ENCODE results near the gene SPIB. TPM values are rescaled to one million over a fixed set of nuclear protein-coding genes. Genes with fewer than 3 reads are reported as not detected.
"Not testable (repeated sequence)": the region's sequence is repeated elsewhere in the genome, so short reads cannot be mapped to it uniquely, and the experiment has no call there.

SPIB gene
- total and polyA plus RNA-seq, 3 experiments from 2014 or later: 0.52 to 2.2 (median 1.00) TPM

DNA sequence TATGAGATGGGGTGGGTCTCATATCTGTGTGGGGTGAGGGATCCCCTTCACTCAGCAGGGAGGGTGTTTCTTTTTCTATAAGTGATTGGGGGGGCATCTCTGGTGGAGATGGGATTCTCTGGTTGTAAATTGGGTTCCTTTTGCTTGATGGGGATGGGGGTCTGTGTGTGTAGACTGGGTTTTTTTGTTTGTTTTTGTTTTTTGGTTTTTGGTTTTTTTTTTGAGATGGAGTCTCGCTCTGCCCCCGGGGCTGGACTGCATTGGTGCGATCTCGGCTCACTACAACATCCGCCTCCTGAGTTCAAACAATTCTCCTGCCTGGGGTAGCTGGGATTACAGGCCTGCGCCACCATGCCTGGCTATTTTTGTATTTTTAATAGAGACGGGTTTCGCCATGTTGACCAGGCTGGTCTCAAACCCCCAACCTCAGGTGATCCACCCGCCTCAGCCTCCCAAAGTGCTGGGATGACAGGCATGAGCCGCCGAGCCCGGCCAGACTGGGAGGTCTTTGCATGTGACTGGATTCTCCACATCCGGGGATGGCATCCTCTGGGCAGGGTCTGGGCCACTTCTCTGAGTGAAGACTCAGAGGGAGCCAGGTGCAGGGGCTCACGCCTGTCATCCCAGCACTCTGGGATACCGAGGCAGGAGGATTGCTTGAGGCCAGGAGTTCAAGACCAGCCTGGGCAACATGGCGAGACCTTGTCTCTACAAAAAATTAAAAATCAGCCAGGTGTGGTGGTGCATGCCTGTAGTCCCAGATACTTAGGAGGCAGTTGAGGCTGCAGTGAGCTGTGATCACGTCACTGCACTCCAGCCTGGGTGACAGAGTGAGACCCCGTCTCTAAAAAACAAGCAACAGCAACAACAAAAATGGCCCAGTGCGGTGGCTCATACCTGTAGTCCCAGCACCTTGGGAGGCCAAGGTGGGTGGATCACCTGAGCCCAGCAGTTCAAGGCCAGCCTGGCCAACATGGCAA lies 14.8 kb downstream of the SPIB start:
- no peak overlapping the region for H3K27ac ChIP-seq (ENCODE audit: low read depth, low read length)
- no peak for DNase-seq
- peaks cover 0 to 3% (median 0%) of the 10 kb centered on the region in 5 donors for H3K9me3 Mint-ChIP-seq
- POLR2A ChIA-PET: no interaction called here
- peaks cover 19 to 42% of the 10 kb centered on the region in 2 donors for H3K27me3 Mint-ChIP-seq
- no peak overlapping the region for H3K4me3 ChIP-seq (ENCODE audit: low read length)
- H3K27me3 ChIP-seq (ENCODE audit: insufficient read depth, low read length, poor library complexity, severe bottlenecking): peaks cover 4% of the 10 kb centered on the region
- CTCF ChIA-PET: no interaction called here
- H3K9me3 ChIP-seq (ENCODE audit: low read length): no peaks in the 10 kb centered on the region
- H3K36me3 Mint-ChIP-seq: peaks cover 0 to 4% (median 0%) of the 10 kb centered on the region in 3 donors
- H3K4me1 ChIP-seq (ENCODE audit: insufficient read depth, low read length): peaks cover 9% of the 10 kb centered on the region
- H3K36me3 ChIP-seq (ENCODE audit: insufficient read depth, low read length): no peaks in the 10 kb centered on the region
- H3K27ac Mint-ChIP-seq: peak overlapping the region in 2 of 8 donors; percentile 63 to 78
- peaks cover 11 to 15% (median 12%) of the 10 kb centered on the region in 3 donors for H3K4me1 Mint-ChIP-seq
- H3K4me3 Mint-ChIP-seq: peak overlapping the region; percentile 64 to 91 (median 71)

DNA sequence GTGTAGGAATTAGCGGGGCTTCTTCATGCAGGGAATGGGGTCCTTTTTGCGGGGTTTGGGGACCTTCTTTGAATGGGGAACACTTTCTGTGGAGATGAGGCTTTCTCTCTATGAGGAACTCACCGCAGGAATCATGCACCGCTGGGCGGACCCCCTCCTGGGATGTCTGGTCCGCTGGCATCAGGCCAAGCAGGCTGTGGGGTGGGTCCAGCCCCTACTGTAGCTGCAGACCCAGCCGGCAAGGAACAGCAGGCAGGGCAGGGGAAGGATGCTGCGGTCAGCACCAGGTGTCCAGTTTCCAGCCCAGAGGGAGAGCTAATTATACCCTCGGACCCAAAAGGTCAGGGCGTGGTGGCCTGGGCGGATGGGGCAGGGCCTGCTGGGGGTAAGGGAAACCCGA lies 15.8 kb downstream of the SPIB start:
- ChIA-PET POLR2A (no interaction called here), CTCF (no interaction called here)
- H3K27me3 ChIP-seq (ENCODE audit: insufficient read depth, low read length, poor library complexity, severe bottlenecking): peaks cover 4% of the 10 kb centered on the region
- H3K9me3 Mint-ChIP-seq: peaks cover 0 to 3% (median 0%) of the 10 kb centered on the region in 5 donors
- no peak overlapping the region for H3K4me3 ChIP-seq (ENCODE audit: low read length)
- peaks cover 0 to 4% (median 0%) of the 10 kb centered on the region in 3 donors for H3K36me3 Mint-ChIP-seq
- H3K36me3 ChIP-seq (ENCODE audit: insufficient read depth, low read length): no peaks in the 10 kb centered on the region
- no peak for DNase-seq
- no peaks in the 10 kb centered on the region for H3K9me3 ChIP-seq (ENCODE audit: low read length)
- H3K27me3 Mint-ChIP-seq: peaks cover 16 to 40% of the 10 kb centered on the region in 2 donors
- peaks cover 9 to 11% (median 11%) of the 10 kb centered on the region in 3 donors for H3K4me1 Mint-ChIP-seq
- H3K4me1 ChIP-seq (ENCODE audit: insufficient read depth, low read length): peaks cover 9% of the 10 kb centered on the region
- no peak overlapping the region for H3K4me3 Mint-ChIP-seq
- H3K27ac ChIP-seq (ENCODE audit: low read depth, low read length): no peak overlapping the region
- H3K27ac Mint-ChIP-seq: no peak overlapping the region

DNA sequence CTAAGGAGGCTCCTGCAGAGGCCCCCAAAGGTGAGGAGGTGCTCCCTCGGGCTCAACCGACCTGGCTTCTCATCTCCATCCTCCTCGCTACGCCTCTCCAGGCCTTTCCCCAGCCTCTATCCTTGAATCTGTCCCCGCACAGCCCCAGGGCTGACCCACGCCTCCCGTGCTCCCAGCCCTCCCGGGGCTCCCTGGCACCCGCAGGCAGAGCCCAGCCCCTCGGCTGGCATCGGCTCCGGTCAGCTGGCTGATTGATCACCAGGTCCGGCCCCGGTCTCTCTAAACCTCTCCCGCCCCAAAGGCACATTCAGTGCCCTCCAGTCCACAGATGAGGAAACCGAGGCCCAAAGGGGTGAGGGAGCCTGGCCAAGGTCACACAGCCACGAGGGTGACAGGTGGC lies 16.5 kb downstream of the SPIB start:
- no peak for DNase-seq
- peaks cover 0 to 4% (median 0%) of the 10 kb centered on the region in 3 donors for H3K36me3 Mint-ChIP-seq
- no peak overlapping the region for H3K27ac Mint-ChIP-seq
- Histone ChIP-seq H3K9me3 (ENCODE audit: low read length) (no peaks in the 10 kb centered on the region), H3K4me3 (ENCODE audit: low read length) (no peak overlapping the region), H3K27me3 (ENCODE audit: insufficient read depth, low read length, poor library complexity, severe bottlenecking) (peaks cover 4% of the 10 kb centered on the region), H3K27ac (ENCODE audit: low read depth, low read length) (no peak overlapping the region), H3K4me1 (ENCODE audit: insufficient read depth, low read length) (peaks cover 9% of the 10 kb centered on the region), H3K36me3 (ENCODE audit: insufficient read depth, low read length) (no peaks in the 10 kb centered on the region)
- peaks cover 9 to 11% (median 11%) of the 10 kb centered on the region in 3 donors for H3K4me1 Mint-ChIP-seq
- H3K9me3 Mint-ChIP-seq: peaks cover 0 to 3% (median 0%) of the 10 kb centered on the region in 5 donors
- H3K4me3 Mint-ChIP-seq: no peak overlapping the region
- ChIA-PET POLR2A (no interaction called here), CTCF (no interaction called here)
- peaks cover 14 to 39% of the 10 kb centered on the region in 2 donors for H3K27me3 Mint-ChIP-seq

DNA sequence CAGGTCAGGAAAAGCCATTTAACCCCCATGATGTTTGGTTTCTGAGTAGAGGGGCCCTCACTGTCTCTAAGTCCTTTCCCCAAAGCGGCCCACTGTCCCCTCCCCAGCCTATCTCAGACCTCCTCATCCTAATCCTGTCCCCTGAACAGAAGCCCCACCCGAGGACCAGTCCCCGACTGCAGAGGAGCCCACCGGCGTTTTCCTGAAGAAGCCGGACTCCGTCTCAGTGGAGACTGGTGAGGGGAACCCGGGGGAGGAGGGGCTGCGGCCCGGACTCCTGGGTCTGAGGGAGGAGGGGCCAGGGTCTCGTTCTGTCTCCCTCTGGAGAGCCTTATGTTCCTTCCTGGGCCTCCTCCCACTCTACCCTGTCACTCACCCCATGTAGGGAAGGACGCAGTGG lies 16.9 kb downstream of the SPIB start:
- Mint-ChIP-seq H3K27me3 (peaks cover 10 to 38% of the 10 kb centered on the region in 2 donors), H3K9me3 (peaks cover 0 to 3% (median 0%) of the 10 kb centered on the region in 5 donors), H3K27ac (no peak overlapping the region), H3K4me1 (peaks cover 9 to 11% (median 11%) of the 10 kb centered on the region in 3 donors), H3K4me3 (no peak overlapping the region), H3K36me3 (peaks cover 0 to 4% (median 0%) of the 10 kb centered on the region in 3 donors)
- Histone ChIP-seq H3K27ac (ENCODE audit: low read depth, low read length) (no peak overlapping the region), H3K9me3 (ENCODE audit: low read length) (no peaks in the 10 kb centered on the region), H3K27me3 (ENCODE audit: insufficient read depth, low read length, poor library complexity, severe bottlenecking) (peaks cover 4% of the 10 kb centered on the region), H3K36me3 (ENCODE audit: insufficient read depth, low read length) (no peaks in the 10 kb centered on the region), H3K4me1 (ENCODE audit: insufficient read depth, low read length) (peaks cover 9% of the 10 kb centered on the region), H3K4me3 (ENCODE audit: low read length) (no peak overlapping the region)
- CTCF ChIA-PET: no interaction called here
- POLR2A ChIA-PET: no interaction called here
- no peak for DNase-seq

DNA sequence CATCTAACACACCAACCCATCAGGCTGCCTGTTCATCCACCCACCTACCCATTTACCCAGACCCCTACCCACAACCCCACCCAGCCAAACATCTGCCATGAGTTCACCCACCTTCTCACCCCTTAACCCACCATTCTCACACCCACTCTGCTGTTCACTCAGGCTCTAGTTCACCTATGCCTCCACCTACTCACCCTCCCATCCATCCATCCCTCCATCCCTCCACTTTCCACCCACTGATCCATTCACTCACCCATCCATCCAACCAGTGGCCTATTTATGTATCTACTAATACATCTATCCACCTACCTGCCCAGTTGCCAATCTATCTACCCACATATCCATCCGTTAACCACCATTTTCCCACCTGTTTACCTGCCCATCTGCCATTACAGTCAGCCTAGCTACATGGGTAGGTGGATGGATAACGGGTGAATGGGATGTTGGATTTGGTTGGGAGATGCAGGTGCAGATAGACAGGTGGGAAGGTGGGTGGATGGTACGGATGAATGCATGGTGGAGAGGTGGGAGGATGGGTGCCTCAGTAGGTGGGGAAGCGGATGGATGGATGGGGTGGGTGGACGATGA lies 19.2 kb downstream of the SPIB start:
- Mint-ChIP-seq H3K4me1 (no peaks in the 10 kb centered on the region), H3K4me3 (no peak overlapping the region), H3K9me3 (peaks cover 0 to 3% (median 0%) of the 10 kb centered on the region in 5 donors), H3K36me3 (no peaks in the 10 kb centered on the region), H3K27me3 (peaks cover 6 to 26% of the 10 kb centered on the region in 2 donors), H3K27ac (no peak overlapping the region)
- Histone ChIP-seq H3K9me3 (ENCODE audit: low read length) (no peaks in the 10 kb centered on the region), H3K4me1 (ENCODE audit: insufficient read depth, low read length) (no peaks in the 10 kb centered on the region), H3K27ac (ENCODE audit: low read depth, low read length) (no peak overlapping the region), H3K27me3 (ENCODE audit: insufficient read depth, low read length, poor library complexity, severe bottlenecking) (no peaks in the 10 kb centered on the region), H3K36me3 (ENCODE audit: insufficient read depth, low read length) (no peaks in the 10 kb centered on the region), H3K4me3 (ENCODE audit: low read length) (no peak overlapping the region)
- DNase-seq: no peak
- CTCF ChIA-PET: no interaction called here
- POLR2A ChIA-PET: no interaction called here

DNA sequence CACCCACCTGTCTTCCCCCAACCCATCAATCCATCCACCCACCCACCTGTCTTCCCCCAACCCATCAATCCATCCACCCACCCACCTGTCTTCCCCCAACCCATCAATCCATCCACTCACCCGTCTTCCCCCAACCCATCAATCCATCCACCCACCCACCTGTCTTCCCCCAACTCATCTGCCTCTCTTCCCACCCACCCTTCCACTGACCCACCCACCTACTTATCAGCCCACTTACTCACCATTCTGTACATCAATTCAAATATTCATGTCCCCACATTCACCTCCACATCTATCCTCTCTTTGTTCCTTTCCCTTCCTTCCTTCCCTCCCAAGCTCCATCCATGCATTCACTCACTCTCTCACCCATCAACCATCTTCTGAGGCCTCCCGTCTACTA lies 20.4 kb downstream of the SPIB start:
- POLR2A ChIA-PET; H3K4me3 ChIP-seq (ENCODE audit: low read length); H3K4me3 Mint-ChIP-seq; H3K36me3 ChIP-seq (ENCODE audit: insufficient read depth, low read length); H3K36me3 Mint-ChIP-seq; H3K4me1 ChIP-seq (ENCODE audit: insufficient read depth, low read length); H3K27ac ChIP-seq (ENCODE audit: low read depth, low read length); CTCF ChIA-PET; H3K9me3 ChIP-seq (ENCODE audit: low read length); H3K4me1 Mint-ChIP-seq; H3K27ac Mint-ChIP-seq; DNase-seq; H3K27me3 ChIP-seq (ENCODE audit: insufficient read depth, low read length, poor library complexity, severe bottlenecking); H3K9me3 Mint-ChIP-seq: not testable (repeated sequence)
- peaks cover 7 to 19% of the 10 kb centered on the region in 2 donors for H3K27me3 Mint-ChIP-seq

DNA sequence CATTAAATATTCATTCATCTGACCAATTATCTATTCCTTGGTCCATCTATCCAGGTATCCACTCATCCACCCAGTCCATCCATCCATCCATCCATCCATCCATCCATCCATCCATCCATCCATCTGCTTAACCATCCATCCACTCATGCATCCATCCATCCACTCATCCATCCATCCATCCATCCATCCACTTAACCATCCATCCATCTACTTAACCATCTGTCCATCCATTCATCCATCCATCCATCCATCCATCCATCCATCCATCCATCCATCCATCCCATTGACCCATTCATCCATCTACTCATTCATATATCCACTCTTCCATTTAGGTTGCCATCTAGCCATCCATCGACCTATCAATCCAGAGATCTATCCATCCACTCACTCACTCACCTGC lies 25.3 kb downstream of the SPIB start:
- H3K27me3 ChIP-seq (ENCODE audit: insufficient read depth, low read length, poor library complexity, severe bottlenecking): no peaks in the 10 kb centered on the region
- Mint-ChIP-seq H3K27ac (no peak overlapping the region), H3K9me3 (no peaks in the 10 kb centered on the region), H3K4me1 (no peaks in the 10 kb centered on the region), H3K4me3 (no peak overlapping the region), H3K36me3 (no peaks in the 10 kb centered on the region), H3K27me3 (peaks cover 5 to 15% of the 10 kb centered on the region in 2 donors)
- DNase-seq: no peak
- H3K36me3 ChIP-seq (ENCODE audit: insufficient read depth, low read length): no peaks in the 10 kb centered on the region
- no peak overlapping the region for H3K27ac ChIP-seq (ENCODE audit: low read depth, low read length)
- POLR2A ChIA-PET: interaction anchor here (0.7 kb wide), 1 partner anchor 60 kb away, joined by 8 read pairs; the partner anchor contains the start of gene POLD1
- no peaks in the 10 kb centered on the region for H3K4me1 ChIP-seq (ENCODE audit: insufficient read depth, low read length)
- no peak overlapping the region for H3K4me3 ChIP-seq (ENCODE audit: low read length)
- no peaks in the 10 kb centered on the region for H3K9me3 ChIP-seq (ENCODE audit: low read length)
- CTCF ChIA-PET: no interaction called here

DNA sequence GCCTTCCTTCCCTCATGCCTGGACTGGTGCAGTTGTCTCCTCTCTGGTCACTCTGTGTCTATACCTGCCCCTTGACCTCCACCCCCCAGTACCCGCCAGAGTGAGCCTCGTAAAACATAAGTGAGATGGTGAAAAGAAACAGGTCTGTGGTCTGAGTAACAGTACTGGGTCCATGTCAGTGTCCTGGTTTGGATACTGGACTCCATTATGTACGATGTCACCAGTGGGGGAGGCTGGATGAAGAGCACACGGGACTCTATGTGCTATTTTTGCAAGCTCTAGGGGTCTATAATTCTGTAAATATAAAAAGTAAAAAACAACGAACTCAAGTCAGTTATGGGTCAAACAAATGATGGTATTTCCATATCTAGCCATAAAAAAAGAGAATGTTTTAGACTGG lies 28.3 kb downstream of the SPIB start:
- no peak overlapping the region for H3K4me3 Mint-ChIP-seq
- no peaks in the 10 kb centered on the region for H3K36me3 Mint-ChIP-seq
- Histone ChIP-seq H3K4me1 (ENCODE audit: insufficient read depth, low read length) (no peaks in the 10 kb centered on the region), H3K36me3 (ENCODE audit: insufficient read depth, low read length) (no peaks in the 10 kb centered on the region), H3K9me3 (ENCODE audit: low read length) (no peaks in the 10 kb centered on the region), H3K27ac (ENCODE audit: low read depth, low read length) (no peak overlapping the region), H3K4me3 (ENCODE audit: low read length) (no peak overlapping the region), H3K27me3 (ENCODE audit: insufficient read depth, low read length, poor library complexity, severe bottlenecking) (no peaks in the 10 kb centered on the region)
- H3K9me3 Mint-ChIP-seq: no peaks in the 10 kb centered on the region
- DNase-seq: no peak
- CTCF ChIA-PET: no interaction called here
- POLR2A ChIA-PET: no interaction called here
- H3K27me3 Mint-ChIP-seq: peaks cover 5 to 14% of the 10 kb centered on the region in 2 donors
- H3K4me1 Mint-ChIP-seq: no peaks in the 10 kb centered on the region
- H3K27ac Mint-ChIP-seq: no peak overlapping the region

Data from CD8-positive, alpha-beta memory T cell (primary cell).